H1 (cell line): ENCODE measurements around the gene TELO2. TPM values are rescaled to one million over a fixed set of nuclear protein-coding genes. Genes with fewer than 3 reads are reported as not detected.

ENCODE experiments used
- BACH1 ChIP-seq: IDR thresholded peaks from 2 replicates; pipeline ENCODE4 v1.6.1; 2012; ENCODE audit warnings: low read length, improper control_type of control experiment
- CEBPB ChIP-seq: IDR thresholded peaks from 2 replicates; pipeline ENCODE4 v1.6.1; 2012; ENCODE audit warnings: low read depth, low read length
- NRF1 ChIP-seq: IDR thresholded peaks from 2 replicates; pipeline ENCODE4 v1.6.1; 2011; ENCODE audit warnings: mild to moderate bottlenecking, low read depth, low read length, improper control_type of control experiment
- POLR2AphosphoS5 ChIP-seq: IDR thresholded peaks from 2 replicates; pipeline ENCODE4 v1.6.1; 2011; ENCODE audit warnings: low read depth, low read length
- POU5F1 ChIP-seq: IDR thresholded peaks from 2 replicates; pipeline ENCODE4 v1.6.1; 2011; ENCODE audit warnings: low read depth, mild to moderate bottlenecking, low read length, moderate library complexity
- ZNF274 ChIP-seq: IDR thresholded peaks from 2 replicates; pipeline ENCODE4 v1.7.0; 2012; ENCODE audit warnings: low read length, borderline replicate concordance; ENCODE audit errors: extremely low read depth
- polyA plus RNA-seq, 7 experiments: library from polyadenylated mRNA; depleted of rRNA in 3 of 7; stranded (reverse) in 5 of 7; unstranded in 2 of 7; fragments of >200 nt in 5 of 7; fragments of 200-250 nt in 2 of 7; gene quantifications; 1 replicate in 5 of 7; 2 replicates in 1 of 7; 4 replicates in 1 of 7; pipeline versions ENCODE4 v1.2.1 to v1.2.3, GENCODE V29; 2011 to 2013; ENCODE audit warnings: missing spikeins in 2 of 7, mixed read lengths in 2 of 7
- total RNA-seq: library from RNA; stranded (reverse); fragmentation: NEBNext Ultra II Directional; extraction: Animal tissue kit (Norgen Biotek cat#: 25700); gene quantifications from 2 replicates; pipeline ENCODE4 v1.2.1, GENCODE V29; 2021
- TF ChIP-seq, protein P1 (sequence below): fragments of 300-600 bp; sonication (generic); IDR thresholded peaks from 2 replicates; pipeline ENCODE4 v1.7.1; 2012; ENCODE audit warnings: low read length, moderate library complexity, mild to moderate bottlenecking, inconsistent platforms; ENCODE audit not compliant: insufficient replicate concordance
- TF ChIP-seq, protein P2 (sequence below): IDR thresholded peaks from 2 replicates; pipeline ENCODE4 v1.6.1; 2011; ENCODE audit warnings: low read length, improper control_type of control experiment
- TF ChIP-seq, protein P3 (sequence below): IDR thresholded peaks from 2 replicates; pipeline ENCODE4 v1.6.1; 2012; ENCODE audit warnings: low read length, inconsistent platforms

Gene TELO2
- total and polyA plus RNA-seq, 2 of the 8 experiments (the other 6 are each of a cell fraction or from before 2014, with no cell fraction given), result 39.3 to 64.8 TPM

DNA sequence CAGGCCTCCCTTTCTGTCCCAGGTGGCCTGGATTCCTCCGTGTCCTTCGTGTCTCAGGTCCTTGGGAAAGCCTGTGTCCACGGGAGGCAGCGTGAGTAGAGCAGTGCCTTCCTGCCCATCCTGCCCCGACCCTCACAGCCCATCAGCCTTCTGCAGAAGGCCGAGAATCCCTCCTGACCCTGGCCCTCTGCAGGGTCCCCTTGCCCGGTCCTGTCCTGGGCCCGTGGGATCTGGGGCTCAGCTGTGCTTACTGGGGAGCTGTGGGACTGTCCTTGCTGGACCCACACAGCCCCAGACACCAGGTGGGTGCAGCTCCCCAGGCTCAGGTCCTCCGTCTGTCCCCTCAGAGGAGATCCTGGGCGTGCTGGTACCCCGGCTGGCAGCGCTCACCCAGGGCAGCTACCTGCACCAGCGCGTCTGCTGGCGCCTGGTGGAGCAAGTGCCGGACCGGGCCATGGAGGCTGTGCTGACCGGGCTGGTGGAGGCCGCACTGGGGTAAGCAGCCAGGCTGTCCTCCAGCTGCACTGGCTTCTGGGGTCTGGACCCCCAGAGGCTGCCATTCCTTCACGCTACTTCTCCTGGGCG lies 3.9 kb downstream of the TELO2 start (continued):
- TF ChIP-seq, protein P1, sequence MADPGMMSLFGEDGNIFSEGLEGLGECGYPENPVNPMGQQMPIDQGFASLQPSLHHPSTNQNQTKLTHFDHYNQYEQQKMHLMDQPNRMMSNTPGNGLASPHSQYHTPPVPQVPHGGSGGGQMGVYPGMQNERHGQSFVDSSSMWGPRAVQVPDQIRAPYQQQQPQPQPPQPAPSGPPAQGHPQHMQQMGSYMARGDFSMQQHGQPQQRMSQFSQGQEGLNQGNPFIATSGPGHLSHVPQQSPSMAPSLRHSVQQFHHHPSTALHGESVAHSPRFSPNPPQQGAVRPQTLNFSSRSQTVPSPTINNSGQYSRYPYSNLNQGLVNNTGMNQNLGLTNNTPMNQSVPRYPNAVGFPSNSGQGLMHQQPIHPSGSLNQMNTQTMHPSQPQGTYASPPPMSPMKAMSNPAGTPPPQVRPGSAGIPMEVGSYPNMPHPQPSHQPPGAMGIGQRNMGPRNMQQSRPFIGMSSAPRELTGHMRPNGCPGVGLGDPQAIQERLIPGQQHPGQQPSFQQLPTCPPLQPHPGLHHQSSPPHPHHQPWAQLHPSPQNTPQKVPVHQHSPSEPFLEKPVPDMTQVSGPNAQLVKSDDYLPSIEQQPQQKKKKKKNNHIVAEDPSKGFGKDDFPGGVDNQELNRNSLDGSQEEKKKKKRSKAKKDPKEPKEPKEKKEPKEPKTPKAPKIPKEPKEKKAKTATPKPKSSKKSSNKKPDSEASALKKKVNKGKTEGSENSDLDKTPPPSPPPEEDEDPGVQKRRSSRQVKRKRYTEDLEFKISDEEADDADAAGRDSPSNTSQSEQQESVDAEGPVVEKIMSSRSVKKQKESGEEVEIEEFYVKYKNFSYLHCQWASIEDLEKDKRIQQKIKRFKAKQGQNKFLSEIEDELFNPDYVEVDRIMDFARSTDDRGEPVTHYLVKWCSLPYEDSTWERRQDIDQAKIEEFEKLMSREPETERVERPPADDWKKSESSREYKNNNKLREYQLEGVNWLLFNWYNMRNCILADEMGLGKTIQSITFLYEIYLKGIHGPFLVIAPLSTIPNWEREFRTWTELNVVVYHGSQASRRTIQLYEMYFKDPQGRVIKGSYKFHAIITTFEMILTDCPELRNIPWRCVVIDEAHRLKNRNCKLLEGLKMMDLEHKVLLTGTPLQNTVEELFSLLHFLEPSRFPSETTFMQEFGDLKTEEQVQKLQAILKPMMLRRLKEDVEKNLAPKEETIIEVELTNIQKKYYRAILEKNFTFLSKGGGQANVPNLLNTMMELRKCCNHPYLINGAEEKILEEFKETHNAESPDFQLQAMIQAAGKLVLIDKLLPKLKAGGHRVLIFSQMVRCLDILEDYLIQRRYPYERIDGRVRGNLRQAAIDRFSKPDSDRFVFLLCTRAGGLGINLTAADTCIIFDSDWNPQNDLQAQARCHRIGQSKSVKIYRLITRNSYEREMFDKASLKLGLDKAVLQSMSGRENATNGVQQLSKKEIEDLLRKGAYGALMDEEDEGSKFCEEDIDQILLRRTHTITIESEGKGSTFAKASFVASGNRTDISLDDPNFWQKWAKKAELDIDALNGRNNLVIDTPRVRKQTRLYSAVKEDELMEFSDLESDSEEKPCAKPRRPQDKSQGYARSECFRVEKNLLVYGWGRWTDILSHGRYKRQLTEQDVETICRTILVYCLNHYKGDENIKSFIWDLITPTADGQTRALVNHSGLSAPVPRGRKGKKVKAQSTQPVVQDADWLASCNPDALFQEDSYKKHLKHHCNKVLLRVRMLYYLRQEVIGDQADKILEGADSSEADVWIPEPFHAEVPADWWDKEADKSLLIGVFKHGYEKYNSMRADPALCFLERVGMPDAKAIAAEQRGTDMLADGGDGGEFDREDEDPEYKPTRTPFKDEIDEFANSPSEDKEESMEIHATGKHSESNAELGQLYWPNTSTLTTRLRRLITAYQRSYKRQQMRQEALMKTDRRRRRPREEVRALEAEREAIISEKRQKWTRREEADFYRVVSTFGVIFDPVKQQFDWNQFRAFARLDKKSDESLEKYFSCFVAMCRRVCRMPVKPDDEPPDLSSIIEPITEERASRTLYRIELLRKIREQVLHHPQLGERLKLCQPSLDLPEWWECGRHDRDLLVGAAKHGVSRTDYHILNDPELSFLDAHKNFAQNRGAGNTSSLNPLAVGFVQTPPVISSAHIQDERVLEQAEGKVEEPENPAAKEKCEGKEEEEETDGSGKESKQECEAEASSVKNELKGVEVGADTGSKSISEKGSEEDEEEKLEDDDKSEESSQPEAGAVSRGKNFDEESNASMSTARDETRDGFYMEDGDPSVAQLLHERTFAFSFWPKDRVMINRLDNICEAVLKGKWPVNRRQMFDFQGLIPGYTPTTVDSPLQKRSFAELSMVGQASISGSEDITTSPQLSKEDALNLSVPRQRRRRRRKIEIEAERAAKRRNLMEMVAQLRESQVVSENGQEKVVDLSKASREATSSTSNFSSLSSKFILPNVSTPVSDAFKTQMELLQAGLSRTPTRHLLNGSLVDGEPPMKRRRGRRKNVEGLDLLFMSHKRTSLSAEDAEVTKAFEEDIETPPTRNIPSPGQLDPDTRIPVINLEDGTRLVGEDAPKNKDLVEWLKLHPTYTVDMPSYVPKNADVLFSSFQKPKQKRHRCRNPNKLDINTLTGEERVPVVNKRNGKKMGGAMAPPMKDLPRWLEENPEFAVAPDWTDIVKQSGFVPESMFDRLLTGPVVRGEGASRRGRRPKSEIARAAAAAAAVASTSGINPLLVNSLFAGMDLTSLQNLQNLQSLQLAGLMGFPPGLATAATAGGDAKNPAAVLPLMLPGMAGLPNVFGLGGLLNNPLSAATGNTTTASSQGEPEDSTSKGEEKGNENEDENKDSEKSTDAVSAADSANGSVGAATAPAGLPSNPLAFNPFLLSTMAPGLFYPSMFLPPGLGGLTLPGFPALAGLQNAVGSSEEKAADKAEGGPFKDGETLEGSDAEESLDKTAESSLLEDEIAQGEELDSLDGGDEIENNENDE, result no peak
- TF ChIP-seq BACH1, result no peak
- no peak for TF ChIP-seq NRF1
- TF ChIP-seq, protein P2, sequence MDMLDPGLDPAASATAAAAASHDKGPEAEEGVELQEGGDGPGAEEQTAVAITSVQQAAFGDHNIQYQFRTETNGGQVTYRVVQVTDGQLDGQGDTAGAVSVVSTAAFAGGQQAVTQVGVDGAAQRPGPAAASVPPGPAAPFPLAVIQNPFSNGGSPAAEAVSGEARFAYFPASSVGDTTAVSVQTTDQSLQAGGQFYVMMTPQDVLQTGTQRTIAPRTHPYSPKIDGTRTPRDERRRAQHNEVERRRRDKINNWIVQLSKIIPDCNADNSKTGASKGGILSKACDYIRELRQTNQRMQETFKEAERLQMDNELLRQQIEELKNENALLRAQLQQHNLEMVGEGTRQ, result no peak
- no peak for TF ChIP-seq CEBPB
- TF ChIP-seq POU5F1, result no peak
- TF ChIP-seq ZNF274, result no peak
- TF ChIP-seq POLR2AphosphoS5, result no peak
- TF ChIP-seq, protein P3, sequence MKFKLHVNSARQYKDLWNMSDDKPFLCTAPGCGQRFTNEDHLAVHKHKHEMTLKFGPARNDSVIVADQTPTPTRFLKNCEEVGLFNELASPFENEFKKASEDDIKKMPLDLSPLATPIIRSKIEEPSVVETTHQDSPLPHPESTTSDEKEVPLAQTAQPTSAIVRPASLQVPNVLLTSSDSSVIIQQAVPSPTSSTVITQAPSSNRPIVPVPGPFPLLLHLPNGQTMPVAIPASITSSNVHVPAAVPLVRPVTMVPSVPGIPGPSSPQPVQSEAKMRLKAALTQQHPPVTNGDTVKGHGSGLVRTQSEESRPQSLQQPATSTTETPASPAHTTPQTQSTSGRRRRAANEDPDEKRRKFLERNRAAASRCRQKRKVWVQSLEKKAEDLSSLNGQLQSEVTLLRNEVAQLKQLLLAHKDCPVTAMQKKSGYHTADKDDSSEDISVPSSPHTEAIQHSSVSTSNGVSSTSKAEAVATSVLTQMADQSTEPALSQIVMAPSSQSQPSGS, result no peak
